SW480 (cell line): Measurements from ENCODE around the gene LZTS2.

Source experiments
- DNase-seq: peaks from one replicate; pipeline ENCODE4 v3.0.0-alpha.2; 2016; ENCODE audit warnings: low spot score

The LZTS2 gene

DNA sequence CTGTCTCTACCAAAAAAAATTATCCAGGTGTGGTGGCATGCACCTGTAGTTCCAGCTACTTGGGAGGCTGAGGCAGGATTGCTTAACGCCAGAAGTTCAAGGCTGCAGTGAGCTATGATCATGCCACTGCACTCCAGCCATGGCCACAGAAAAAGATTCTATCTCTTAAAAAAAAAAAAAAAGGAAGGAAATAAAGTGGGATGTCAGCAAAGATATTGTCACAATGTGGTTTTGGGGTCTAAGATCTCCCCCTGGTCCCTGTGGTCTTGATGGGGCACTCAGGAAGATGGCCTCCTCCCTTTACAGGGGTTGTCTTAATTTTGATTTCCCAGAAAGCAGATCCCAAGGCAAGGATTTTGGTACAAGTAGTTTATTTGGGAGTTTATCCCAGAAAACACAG, 54.7 kb downstream of the LZTS2 start:
- no peak for DNase-seq

DNA sequence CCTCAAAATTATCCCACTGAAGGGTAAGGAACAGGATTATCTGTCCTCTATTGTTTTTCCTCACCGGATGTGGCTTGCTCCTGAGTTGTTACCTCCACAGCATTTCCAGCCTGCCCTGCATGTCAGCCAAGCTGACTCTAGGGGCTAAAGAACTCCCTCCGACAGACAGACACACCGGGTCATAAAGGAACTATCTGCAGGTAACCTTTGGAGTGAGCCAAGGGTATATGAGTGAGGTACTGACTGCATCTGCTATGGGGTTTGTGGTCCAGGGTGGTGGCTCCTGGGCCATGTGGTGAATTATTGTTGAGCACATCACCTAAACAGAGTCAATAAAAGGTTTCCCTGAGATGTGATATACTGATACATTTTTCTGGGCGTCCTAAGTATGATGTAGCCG, 55.3 kb downstream of the LZTS2 start:
- DNase-seq, result no peak

DNA sequence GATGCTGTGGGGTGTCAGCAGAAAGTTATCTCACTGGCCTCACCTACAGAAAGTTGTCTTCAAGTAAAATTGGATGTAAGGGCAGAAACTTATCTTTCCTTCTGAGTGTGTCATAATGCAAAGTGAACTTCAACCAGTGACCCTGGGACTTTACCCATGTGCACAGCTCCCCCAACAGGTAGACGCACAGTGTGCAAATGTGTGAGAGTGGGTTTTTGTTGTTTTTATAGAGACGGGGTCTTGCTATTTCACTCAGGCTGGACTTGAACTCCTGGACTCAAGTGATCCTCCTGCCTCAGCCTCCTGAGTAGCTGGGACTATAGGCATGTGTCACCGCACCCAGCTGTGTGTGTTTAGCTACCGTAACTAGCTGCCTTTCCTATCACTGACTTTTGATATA, 55.8 kb downstream of the LZTS2 start:
- no peak for DNase-seq

DNA sequence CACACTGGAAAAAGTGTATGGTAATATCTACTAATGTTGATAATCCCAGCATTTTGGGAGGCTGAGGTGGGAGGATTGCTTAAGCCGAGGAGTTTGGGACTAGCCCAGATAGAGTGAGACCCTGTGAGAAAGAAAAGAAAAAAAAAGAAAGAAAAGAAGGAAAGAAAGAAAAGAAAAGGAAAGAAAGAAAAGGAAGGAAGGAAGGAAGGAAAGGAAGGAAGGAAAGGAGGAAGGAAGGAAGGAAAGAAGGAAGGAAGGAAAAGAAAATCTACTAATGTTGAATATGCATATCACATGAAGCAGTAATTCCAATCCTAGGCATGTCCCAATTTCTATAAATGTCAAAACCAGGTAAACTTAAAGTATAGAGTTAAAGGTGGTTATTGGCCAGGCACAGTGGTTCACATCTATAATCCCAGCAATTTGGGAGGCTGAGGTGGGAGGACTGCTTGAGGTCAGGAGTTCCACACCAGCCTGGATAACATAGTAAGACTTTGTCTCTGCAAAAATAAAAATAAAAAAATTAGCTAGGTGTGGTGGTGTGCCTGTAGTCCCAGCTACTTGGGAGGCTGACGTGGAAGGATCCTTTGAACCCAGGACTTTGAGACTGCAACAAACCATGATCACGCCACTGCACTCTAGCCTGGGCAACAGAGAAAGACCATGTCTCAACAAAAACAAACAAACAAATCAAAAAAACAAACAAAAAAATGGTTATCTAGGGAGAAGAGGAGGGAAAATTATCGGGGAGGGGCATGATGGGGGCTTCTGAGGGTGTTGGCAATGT, 57.0 kb downstream of the LZTS2 start:
- no peak for DNase-seq
